Endodermal cell (in vitro differentiated cells): Measurements from ENCODE around the gene TTN. TPM values are rescaled to one million over a fixed set of nuclear protein-coding genes. Genes with fewer than 3 reads are reported as not detected.

Experiments used
- DNase-seq: peaks from one replicate; pipeline ENCODE4 v3.0.0-alpha.2; 2017
- H3K27ac ChIP-seq: 2 replicates; pipeline ENCODE4 v1.5.1; 2013; ENCODE audit warnings: mild to moderate bottlenecking, low read depth, low read length, moderate library complexity
- H3K27me3 ChIP-seq: 2 replicates; pipeline ENCODE4 v1.6.1; 2013; ENCODE audit warnings: mild to moderate bottlenecking, low read length, moderate library complexity; ENCODE audit not compliant: insufficient read depth, control insufficient read depth, poor library complexity, severe bottlenecking
- H3K36me3 ChIP-seq: 2 replicates; pipeline ENCODE4 v1.7.0; 2013; ENCODE audit warnings: mild to moderate bottlenecking, low read length, moderate library complexity; ENCODE audit not compliant: control insufficient read depth, insufficient read depth
- H3K4me1 ChIP-seq: one replicate; pipeline ENCODE4 v1.7.0; 2013; ENCODE audit warnings: low read length; ENCODE audit not compliant: control insufficient read depth, insufficient read depth
- H3K4me3 ChIP-seq: 2 replicates; pipeline ENCODE4 v1.5.1; 2013; ENCODE audit warnings: mild to moderate bottlenecking, low read length, moderate library complexity
- H3K9ac ChIP-seq: 2 replicates; pipeline ENCODE4 v1.6.1; 2013; ENCODE audit warnings: mild to moderate bottlenecking, low read length, moderate library complexity; ENCODE audit not compliant: poor library complexity, severe bottlenecking; ENCODE audit errors: extremely low read depth
- H3K9me3 ChIP-seq: 2 replicates; pipeline ENCODE4 v1.6.1; 2013; ENCODE audit warnings: mild to moderate bottlenecking, low read length, moderate library complexity; ENCODE audit not compliant: control insufficient read depth
- H3K27ac Mint-ChIP-seq: 2 replicates; pipeline ENCODE4 v1.8.0; 2020; ENCODE audit warnings: mixed read lengths
- H3K27me3 Mint-ChIP-seq: 2 replicates; pipeline ENCODE4 v1.8.0; 2021; ENCODE audit warnings: mild to moderate bottlenecking, mixed read lengths; ENCODE audit not compliant: insufficient read depth
- H3K36me3 Mint-ChIP-seq: 2 replicates; pipeline ENCODE4 v1.8.0; 2020; ENCODE audit warnings: low read depth, mixed read lengths
- H3K4me1 Mint-ChIP-seq: 2 replicates; pipeline ENCODE4 v1.8.0; 2020; ENCODE audit warnings: mixed read lengths
- H3K4me3 Mint-ChIP-seq: 2 replicates; pipeline ENCODE4 v1.8.0; 2020; ENCODE audit warnings: mild to moderate bottlenecking, moderate library complexity, mixed read lengths
- H3K9me3 Mint-ChIP-seq: 2 replicates; pipeline ENCODE4 v1.8.0; 2020; ENCODE audit warnings: mild to moderate bottlenecking, mixed read lengths
- WGBS, 2 experiments: methylation state at CpG; one replicate each; pipeline versions ENCODE4 v1.1.5 to v1.1.7; 2013; ENCODE audit warnings: missing lambda C conversion rate in 2 of 2, mixed read lengths in 1 of 2; ENCODE audit not compliant: insufficient coverage in 1 of 2, insufficient read length in 1 of 2; 5-methylcytosine and 5-hydroxymethylcytosine counted together
- total RNA-seq, 2 donors: library from RNA; stranded (reverse); fragmentation: NEBNext Ultra II Directional in 1 of 2; extraction: Animal tissue kit (Norgen Biotek cat#: 25700) in 1 of 2; gene quantifications; 2 replicates in 1 of 2; 3 replicates in 1 of 2; pipeline ENCODE4 v1.2.1, GENCODE V29; 2021
- TF ChIP-seq, protein P1 (sequence below): fragments of 200-600 bp; sonication (generic); conservative IDR thresholded peaks from 2 replicates; pipeline ENCODE4 v1.5.0; 2021; ENCODE audit warnings: antibody characterized with exemption, mild to moderate bottlenecking

TTN gene
- total RNA-seq, 2 donors from 2014 or later, result 101 to 118 TPM

- H3K9ac ChIP-seq, result no peak overlapping the region
- H3K27me3 ChIP-seq, result no peaks in the 10 kb centered on the region
- H3K36me3 Mint-ChIP-seq, result peaks cover 70% of the 10 kb centered on the region
- H3K27me3 Mint-ChIP-seq, result no peaks in the 10 kb centered on the region
- no peak overlapping the region for H3K27ac ChIP-seq
- no peak overlapping the region for H3K4me3 Mint-ChIP-seq
- H3K4me3 ChIP-seq, result no peak overlapping the region
- DNase-seq, result no peak
- no peaks in the 10 kb centered on the region for H3K4me1 ChIP-seq
- WGBS, 2 experiments, result 92 to 97% methylated on average over 9 to 11 of the region's 11 CpGs
- TF ChIP-seq, protein P1, sequence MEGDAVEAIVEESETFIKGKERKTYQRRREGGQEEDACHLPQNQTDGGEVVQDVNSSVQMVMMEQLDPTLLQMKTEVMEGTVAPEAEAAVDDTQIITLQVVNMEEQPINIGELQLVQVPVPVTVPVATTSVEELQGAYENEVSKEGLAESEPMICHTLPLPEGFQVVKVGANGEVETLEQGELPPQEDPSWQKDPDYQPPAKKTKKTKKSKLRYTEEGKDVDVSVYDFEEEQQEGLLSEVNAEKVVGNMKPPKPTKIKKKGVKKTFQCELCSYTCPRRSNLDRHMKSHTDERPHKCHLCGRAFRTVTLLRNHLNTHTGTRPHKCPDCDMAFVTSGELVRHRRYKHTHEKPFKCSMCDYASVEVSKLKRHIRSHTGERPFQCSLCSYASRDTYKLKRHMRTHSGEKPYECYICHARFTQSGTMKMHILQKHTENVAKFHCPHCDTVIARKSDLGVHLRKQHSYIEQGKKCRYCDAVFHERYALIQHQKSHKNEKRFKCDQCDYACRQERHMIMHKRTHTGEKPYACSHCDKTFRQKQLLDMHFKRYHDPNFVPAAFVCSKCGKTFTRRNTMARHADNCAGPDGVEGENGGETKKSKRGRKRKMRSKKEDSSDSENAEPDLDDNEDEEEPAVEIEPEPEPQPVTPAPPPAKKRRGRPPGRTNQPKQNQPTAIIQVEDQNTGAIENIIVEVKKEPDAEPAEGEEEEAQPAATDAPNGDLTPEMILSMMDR, result no peak
- H3K27ac Mint-ChIP-seq, result no peak overlapping the region
- H3K9me3 Mint-ChIP-seq, result no peaks in the 10 kb centered on the region
- no peaks in the 10 kb centered on the region for H3K9me3 ChIP-seq
- H3K4me1 Mint-ChIP-seq, result no peaks in the 10 kb centered on the region
- peaks cover 94% of the 10 kb centered on the region for H3K36me3 ChIP-seq
Observed at GRCh38 chr2:178629463-178629862, 177.8 kb downstream of the TTN start.

GRCh38 chr2:178628605-178629004, 178.6 kb downstream of the TTN start:
- no peak for DNase-seq
- H3K27me3 ChIP-seq, result no peaks in the 10 kb centered on the region
- H3K36me3 Mint-ChIP-seq, result peaks cover 74% of the 10 kb centered on the region
- no peaks in the 10 kb centered on the region for H3K27me3 Mint-ChIP-seq
- H3K4me1 Mint-ChIP-seq, result no peaks in the 10 kb centered on the region
- TF ChIP-seq, protein P1, result no peak
- no peak overlapping the region for H3K9ac ChIP-seq
- H3K4me3 Mint-ChIP-seq, result no peak overlapping the region
- H3K9me3 ChIP-seq, result no peaks in the 10 kb centered on the region
- peaks cover 94% of the 10 kb centered on the region for H3K36me3 ChIP-seq
- H3K27ac Mint-ChIP-seq, result no peak overlapping the region
- no peaks in the 10 kb centered on the region for H3K4me1 ChIP-seq
- no peaks in the 10 kb centered on the region for H3K9me3 Mint-ChIP-seq
- WGBS, 2 experiments, result 95 to 96% methylated on average over 3 to 4 of the region's 4 CpGs
- no peak overlapping the region for H3K4me3 ChIP-seq
- H3K27ac ChIP-seq, result no peak overlapping the region

DNA sequence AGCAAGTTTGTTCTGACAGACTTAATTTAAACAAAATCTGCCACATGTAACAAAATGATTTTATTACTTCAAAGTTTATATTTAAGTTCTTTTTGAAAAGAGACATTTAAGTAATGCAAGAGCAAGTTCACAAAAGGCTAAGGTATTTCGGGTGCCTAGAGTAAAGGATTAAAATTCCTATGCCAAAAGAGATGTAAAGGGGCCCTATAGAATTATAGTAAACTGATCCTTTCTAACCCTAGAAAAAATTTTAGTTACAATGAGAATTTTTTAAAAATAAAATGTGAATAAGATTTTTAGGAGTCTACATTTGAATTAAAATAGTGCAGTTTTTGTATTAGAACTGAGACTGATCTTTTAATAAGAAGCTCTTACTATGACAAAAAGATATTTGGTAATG, 179.8 kb downstream of the TTN start:
- H3K9ac ChIP-seq, result no peak overlapping the region
- H3K27ac ChIP-seq, result no peak overlapping the region
- 93% methylated on average over 1 of the region's 1 CpG; no CpG with 5 or more reads in 1 of the 2 experiments for WGBS, 2 experiments
- no peak overlapping the region for H3K4me3 ChIP-seq
- H3K9me3 ChIP-seq, result no peaks in the 10 kb centered on the region
- H3K4me1 ChIP-seq, result no peaks in the 10 kb centered on the region
- peaks cover 94% of the 10 kb centered on the region for H3K36me3 ChIP-seq
- H3K4me3 Mint-ChIP-seq, result no peak overlapping the region
- no peaks in the 10 kb centered on the region for H3K27me3 ChIP-seq
- DNase-seq, result no peak
- no peaks in the 10 kb centered on the region for H3K4me1 Mint-ChIP-seq
- TF ChIP-seq, protein P1, result no peak
- H3K27ac Mint-ChIP-seq, result no peak overlapping the region
- H3K27me3 Mint-ChIP-seq, result no peaks in the 10 kb centered on the region
- H3K9me3 Mint-ChIP-seq, result no peaks in the 10 kb centered on the region
- H3K36me3 Mint-ChIP-seq, result peaks cover 72% of the 10 kb centered on the region
